NAMALWA (cell line): ENCODE results near the gene TMEM97.
"Not testable (repeated sequence)": the region's sequence is repeated elsewhere in the genome, so short reads cannot be mapped to it uniquely, and the experiment has no call there.

Experiments
- DNase-seq: peaks from one replicate; pipeline ENCODE4 v3.0.0-alpha.2; 2015; ENCODE audit warnings: low spot score

Gene TMEM97

GRCh38 chr17:28338056-28338768 lies 19.2 kb downstream of the TMEM97 start:
- DNase-seq, result no peak

- not testable (repeated sequence) for DNase-seq
These were observed 19.8 kb downstream of the TMEM97 start for GRCh38 chr17:28338769-28339212.

GRCh38 chr17:28339431-28339830 lies 20.4 kb downstream of the TMEM97 start:
- DNase-seq, result no peak

GRCh38 chr17:28340374-28340773 lies 21.4 kb downstream of the TMEM97 start:
- no peak for DNase-seq

DNA sequence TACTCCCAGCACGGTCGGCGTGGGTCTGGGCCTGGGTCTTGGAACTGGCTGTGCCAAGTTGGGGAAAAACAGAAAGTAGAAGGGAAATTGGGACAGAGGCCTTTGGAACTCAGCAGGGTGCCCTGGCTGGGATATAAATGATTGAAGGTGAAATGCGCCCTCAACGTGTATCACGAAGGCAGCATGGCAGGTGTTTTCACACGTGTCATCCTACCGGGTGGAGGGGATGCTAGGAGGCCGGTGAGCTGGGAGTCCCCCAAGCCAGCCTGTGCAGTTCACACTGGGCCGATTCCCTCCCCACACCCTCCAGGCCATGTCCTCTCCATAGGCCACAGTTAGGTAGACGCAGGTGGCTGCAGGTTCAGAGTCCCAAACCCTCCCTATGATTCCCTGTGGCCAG lies 22.5 kb downstream of the TMEM97 start:
- DNase-seq, result no peak

DNA sequence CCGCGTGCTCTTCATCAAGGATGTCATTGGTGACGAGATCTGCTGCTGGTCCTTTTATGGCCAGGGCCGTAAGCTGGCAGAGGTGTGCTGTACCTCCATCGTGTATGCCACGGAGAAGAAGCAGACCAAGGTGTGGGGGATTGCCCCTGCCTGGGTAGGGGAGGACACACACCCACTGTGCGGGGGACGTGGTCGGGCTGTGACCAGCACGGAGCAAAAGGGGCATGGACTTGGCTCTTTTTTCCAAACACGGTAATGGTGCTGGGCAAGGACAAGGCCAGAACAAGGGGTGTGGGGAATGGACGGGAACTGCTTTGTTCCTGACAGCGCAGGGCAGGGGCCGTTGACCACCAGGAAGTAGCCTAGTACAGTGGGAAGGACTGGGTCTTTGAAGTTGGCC lies 23.3 kb downstream of the TMEM97 start:
- no peak for DNase-seq

DNA sequence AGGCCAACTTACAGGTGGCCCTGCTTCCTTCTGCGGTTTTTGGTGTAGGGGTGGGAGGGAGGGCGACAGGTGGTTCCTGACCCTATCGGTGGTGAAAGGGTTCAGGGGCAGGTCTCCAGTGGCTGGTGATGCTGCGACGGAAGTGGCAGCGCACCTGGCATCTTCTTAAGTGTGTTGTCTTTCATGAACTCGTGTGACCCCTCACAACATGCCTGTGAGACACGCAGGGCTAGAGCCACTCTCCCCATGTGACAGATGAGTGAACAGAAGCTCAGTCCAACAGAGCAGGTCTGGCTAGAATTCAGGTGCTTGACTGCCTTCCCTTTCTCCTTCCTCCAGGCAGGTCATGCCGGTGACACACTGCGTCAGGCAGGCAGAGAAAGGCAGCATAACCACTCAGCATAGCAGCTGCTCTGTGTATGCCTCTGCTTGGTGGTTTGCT lies 24.5 kb downstream of the TMEM97 start:
- peak; percentile 51 for DNase-seq

GRCh38 chr17:28344011-28344410 lies 25.0 kb downstream of the TMEM97 start:
- DNase-seq, result no peak

DNA sequence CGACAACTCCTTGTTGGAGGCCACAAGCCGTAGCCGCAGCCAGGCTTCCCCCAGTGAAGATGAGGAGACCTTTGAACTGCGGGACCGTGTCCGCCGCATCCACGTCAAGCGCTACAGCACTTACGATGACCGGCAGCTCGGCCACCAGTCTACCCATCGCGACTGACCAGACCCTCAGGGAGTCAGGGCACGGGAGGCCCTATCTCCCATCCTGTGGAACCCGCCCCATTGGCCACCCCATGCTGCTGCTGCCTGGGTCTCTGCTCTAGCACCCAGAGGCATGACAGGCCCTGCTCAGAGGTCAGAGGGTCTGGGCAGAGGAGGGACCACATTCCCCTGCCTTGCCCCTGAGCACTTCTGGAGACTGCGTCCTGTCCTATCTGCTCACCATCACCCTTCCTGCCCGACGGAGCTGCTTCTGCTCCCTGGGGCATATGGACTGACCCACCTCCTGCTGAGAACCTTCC lies 25.5 kb downstream of the TMEM97 start:
- no peak for DNase-seq

DNA sequence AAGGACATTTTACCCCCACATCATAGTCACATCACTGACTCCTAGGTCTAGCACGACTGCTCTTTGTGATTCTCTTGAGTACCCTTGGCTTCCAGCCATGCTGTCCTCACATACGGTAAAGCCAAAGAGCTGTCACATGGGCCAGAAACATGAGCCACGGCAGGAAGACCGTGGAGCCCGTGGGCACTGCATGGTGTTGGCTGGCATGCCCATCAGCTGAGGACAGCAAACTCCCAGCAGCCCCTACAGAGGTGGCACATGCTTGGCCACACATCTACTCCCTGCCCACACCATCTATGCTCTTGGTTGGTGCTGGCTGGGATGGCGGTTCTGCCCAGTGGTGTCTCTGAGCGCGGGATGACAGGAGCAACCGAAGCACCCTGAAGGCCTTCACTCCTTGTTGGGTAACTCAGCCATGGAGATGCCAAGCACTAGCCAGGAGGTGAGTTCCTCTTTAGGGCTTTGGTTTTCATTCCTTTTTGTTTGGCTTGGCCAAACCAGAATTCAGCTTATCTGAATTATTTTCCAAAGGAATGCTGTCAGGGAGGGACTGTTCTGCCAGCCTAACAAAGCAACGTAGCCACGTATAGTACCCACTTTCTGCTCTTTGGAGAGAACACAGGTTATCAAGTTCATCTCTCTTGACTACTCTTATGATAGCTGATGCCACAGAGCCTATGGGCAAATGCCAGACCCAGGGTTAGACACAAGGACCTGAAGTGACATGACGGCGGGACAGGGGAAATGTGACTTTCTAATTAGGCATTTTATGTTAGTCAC lies 26.6 kb downstream of the TMEM97 start:
- DNase-seq, result no peak

DNA sequence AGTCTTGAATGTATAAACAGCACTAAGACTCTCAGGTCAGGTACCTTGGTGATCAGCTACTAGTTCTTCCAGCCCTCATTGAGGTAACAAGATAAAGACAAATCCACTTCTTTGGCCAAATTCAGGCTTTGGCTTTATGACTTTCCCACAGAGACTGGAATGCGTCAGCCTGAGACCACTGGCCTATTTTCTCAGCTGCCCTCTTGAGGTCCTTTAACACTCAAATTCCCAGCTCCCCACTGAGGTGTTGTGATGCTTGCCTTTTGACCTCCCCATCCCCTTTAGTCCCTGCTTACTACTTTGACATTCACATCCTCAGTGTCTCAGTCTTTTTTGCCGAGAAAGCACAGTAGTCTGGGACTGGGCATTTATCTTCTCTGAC lies 27.2 kb downstream of the TMEM97 start:
- DNase-seq, result no peak

DNA sequence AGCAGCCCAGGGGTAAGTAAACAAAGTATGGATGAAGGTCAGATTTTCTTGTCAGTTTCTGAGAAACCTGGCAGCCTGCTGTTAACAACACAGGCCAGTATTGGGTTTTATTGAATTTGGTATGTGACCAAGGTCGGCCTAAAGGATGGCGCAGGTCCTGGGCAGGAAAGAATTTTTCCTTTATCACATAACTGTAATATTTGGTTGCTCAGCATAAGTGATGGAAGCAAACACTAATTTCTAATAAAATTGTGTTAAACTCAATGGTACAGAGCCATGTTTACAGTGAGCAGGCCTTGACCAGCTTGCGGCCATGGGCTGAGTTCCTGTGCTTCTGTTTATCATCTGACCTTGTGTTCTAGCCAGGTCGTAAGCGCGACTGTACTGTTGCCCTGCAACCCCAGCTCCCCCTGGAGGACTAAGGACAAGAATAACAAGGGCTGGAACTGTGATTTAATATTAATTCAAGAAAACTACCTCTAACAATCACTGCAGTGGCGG lies 27.8 kb downstream of the TMEM97 start:
- DNase-seq, result peak; percentile 40

DNA sequence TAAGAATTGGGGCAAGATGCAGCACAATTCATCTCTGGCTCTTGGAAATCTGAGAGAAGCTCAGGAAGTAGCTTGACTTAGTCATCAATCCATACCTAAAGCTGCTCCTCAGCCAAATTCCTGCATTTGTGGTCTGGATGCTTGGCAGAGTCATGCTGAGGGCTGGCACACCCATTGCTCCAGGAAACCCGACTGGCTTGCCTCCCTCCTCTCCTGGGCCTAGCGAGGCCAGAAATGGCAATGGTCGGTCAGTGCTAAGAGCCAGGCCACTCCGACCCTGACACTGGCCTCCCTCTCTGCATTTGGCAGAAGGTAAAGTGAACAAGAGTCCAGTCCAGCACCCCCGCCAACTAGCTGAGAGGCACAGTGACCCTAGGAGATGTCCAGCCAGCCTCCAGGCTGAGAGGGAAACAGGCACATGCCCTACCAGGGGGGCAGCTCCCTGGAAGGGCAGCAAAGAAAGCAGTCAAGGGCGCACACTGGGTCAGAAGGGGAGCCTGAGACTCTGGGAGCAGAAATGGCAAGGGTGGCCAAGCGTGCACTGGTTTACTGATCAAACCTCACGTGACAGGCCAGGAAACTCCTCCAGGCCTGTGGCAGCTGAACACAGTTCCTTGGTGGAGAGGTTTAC lies 28.4 kb downstream of the TMEM97 start:
- no peak for DNase-seq

DNA sequence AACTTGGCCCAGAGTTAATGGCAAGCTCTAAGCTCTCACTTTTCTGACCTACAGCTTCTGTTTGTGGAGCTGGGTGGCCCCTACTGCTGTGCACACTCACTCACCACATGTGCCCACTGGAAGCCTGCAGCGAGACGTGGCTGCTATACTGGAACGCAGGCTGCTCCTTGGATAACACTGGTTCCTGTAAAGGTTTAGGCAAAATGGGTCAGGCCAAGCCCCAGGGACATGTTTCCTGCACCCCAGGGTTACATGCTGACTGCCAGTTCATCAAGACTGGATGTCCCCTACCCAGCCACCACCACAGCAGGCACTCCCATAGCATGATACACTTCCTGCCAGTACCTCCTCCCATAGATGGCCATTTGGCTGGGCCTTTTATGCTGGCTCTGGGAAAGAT lies 30.0 kb downstream of the TMEM97 start:
- DNase-seq, result no peak

GRCh38 chr17:28350271-28350670 lies 31.3 kb downstream of the TMEM97 start:
- no peak for DNase-seq

DNA sequence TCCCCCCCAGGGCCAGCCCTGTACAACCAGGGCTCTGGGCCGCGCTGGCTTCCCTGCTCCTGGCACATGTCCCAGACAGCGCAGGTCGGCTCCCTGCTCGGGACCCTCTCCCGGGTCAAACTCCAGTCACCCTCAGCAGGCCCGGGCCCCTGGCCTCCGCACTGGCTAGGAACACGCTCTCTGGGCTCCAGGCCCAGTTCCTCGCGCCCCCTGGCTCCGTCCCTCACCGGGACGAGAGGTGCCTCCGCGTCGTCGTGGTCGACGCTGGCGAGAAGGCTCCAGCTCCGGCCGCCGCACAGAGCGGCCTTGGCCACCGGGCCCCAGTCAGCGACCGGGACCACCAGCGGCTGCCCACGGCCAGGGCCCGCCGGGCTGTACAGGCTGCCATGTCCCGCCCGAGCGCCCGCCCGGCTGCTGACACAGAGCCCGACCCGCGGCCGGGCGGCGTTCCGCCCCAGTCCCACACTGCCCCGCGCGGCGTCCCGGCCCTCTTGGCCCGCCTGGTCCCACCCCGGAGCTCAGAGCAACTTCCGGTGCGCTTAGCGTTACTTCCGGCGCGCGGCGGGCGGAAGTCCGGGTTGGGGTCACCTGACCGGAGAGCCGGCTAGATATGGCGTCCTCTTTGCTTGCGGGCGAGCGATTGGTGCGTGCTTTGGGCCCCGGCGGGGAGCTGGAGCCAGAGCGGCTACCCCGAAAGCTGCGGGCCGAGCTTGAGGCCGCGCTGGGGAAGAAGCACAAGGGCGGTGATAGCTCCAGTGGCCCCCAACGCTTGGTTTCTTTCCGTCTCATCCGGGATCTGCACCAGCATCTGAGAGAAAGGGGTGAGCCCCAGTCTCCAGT lies 38.3 kb downstream of the TMEM97 start, which contains the start of gene POLDIP2:
TSS of gene POLDIP2 (minus strand) at position 467 of the 840 bp plus-strand sequence. CDS start at position 388, 79 bp downstream.
- DNase-seq, result peak; percentile 96

DNA sequence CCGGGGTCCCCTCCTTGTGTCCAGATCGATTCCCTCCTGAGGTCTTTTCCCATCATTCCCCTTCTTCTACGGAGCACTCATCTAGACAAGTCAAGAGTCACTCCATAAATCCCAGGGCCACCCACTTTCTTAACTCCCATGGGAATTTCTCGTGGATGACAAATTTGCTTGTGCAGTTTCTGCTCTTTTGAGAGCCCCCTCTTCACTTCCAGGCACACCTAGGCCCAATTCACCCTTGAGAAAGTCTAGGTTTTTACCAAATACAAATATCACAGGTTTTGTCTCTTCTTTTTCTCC lies 38.8 kb downstream of the TMEM97 start:
- DNase-seq, result no peak

GRCh38 chr17:28363186-28363585 lies 44.2 kb downstream of the TMEM97 start:
- DNase-seq, result no peak

GRCh38 chr17:28363776-28364650 lies 45.0 kb downstream of the TMEM97 start:
- DNase-seq, result no peak

DNA sequence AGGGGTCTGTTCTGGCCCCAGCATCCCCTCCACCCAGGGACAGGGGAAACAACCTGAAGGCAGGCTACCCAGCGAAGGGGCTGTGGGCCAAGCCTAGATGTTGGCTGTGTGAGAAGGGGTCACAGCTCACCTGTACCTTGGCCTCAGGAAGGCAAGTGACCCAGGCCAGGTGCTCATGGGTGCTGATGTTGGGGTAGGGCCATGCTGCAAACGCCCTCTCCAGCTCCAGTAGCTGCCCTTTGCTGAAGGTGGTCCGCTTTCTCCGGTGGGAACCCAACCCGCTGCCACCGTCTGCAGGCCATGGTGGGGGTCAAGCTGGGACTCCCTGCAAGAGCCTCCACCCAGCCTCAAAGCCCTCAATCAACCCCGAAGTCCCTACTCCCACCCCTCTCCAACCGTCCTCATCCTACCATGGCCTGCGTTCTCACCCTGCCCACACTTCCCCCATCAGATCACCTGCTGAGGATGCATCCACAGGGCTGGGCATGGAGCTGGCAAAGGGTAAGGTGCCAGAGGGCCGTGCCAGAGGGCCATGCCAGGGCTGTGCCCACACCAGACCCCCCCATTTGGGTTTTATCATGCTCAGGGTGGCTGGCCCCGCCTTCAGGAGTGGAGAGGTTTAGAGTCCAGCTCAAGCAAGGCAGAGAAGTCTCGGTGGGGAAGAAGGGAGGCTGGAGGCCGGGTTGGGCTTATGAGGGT lies 45.8 kb downstream of the TMEM97 start, which contains the start of gene SEBOX:
TSS of gene SEBOX (minus strand) at position 535 of the 699 bp plus-strand sequence. CDS start at position 487, 48 bp downstream.
- DNase-seq, result no peak
